HepG2 (cell line): ENCODE results near the gene PHKA2.

Experiments
- CTCF ChIP-seq: sonication (generic); formaldehyde crosslinking; IDR thresholded peaks from 2 replicates; pipeline ENCODE4 v1.5.0; 2020; ENCODE audit warnings: mild to moderate bottlenecking, missing genetic modification reagents, moderate library complexity
- GABPA ChIP-seq, 2 experiments: IDR thresholded peaks; 2 replicates each; pipeline ENCODE4 v1.6.1; 2011 to 2016; ENCODE audit warnings: low read depth in 2 of 2, low read length in 1 of 2, missing biosample characterization in 1 of 2, missing genetic modification characterization in 1 of 2
- JARID2 ChIP-seq: sonication (generic); formaldehyde crosslinking; IDR thresholded peaks from 2 replicates; pipeline ENCODE4 v1.8.1; 2023; ENCODE audit warnings: missing genetic modification reagents, inconsistent platforms; ENCODE audit not compliant: insufficient replicate concordance
- MXD4 ChIP-seq: IDR thresholded peaks from 2 replicates; pipeline ENCODE4 v1.6.1; 2016; ENCODE audit warnings: mild to moderate bottlenecking, missing biosample characterization, missing genetic modification reagents
- NFIC ChIP-seq: IDR thresholded peaks from 2 replicates; pipeline ENCODE4 v1.6.1; 2012; ENCODE audit warnings: mild to moderate bottlenecking, low read length, inconsistent platforms
- SIN3A ChIP-seq: IDR thresholded peaks from 2 replicates; pipeline ENCODE4 v1.6.1; 2011; ENCODE audit warnings: low read depth, mild to moderate bottlenecking, control low read depth, low read length, borderline replicate concordance
- STAT5B ChIP-seq: sonication (generic); formaldehyde crosslinking; IDR thresholded peaks from 2 replicates; pipeline ENCODE4 v1.4.0; 2020; ENCODE audit warnings: missing genetic modification reagents
- TCF7L2 ChIP-seq: IDR thresholded peaks from 2 replicates; pipeline ENCODE4 v1.6.1; 2011; ENCODE audit warnings: mild to moderate bottlenecking, low read depth, low read length, moderate library complexity
- THAP9 ChIP-seq: sonication (generic); formaldehyde crosslinking; IDR thresholded peaks from 2 replicates; pipeline ENCODE4; 2020; ENCODE audit warnings: missing genetic modification reagents, mild to moderate bottlenecking, borderline replicate concordance
- ZBTB49 ChIP-seq: sonication (generic); formaldehyde crosslinking; IDR thresholded peaks from 2 replicates; pipeline ENCODE4 v1.4.0; 2020; ENCODE audit warnings: missing genetic modification reagents, borderline replicate concordance
- ZNF644 ChIP-seq: IDR thresholded peaks from 2 replicates; pipeline ENCODE4 v1.6.1; 2016; ENCODE audit warnings: low read depth
- ZNF879 ChIP-seq: sonication (generic); formaldehyde crosslinking; IDR thresholded peaks from 2 replicates; pipeline ENCODE4 v1.8.1; 2023; ENCODE audit warnings: missing genetic modification reagents

- no peak for TF ChIP-seq SIN3A
- TF ChIP-seq NFIC: no peak
- TF ChIP-seq STAT5B: no peak
- no peak for TF ChIP-seq CTCF (CRISPR knock-in tag)
- TF ChIP-seq MXD4 (CRISPR knock-in tag): no peak
- no peak for TF ChIP-seq JARID2 (CRISPR knock-in tag)
- no peak for TF ChIP-seq ZNF879 (CRISPR knock-in tag)
- no peak for TF ChIP-seq THAP9
- TF ChIP-seq GABPA (IDR thresholded peaks at IDR 0.05; ENCODE audit: low read depth, low read length): no peak
- no peak for TF ChIP-seq GABPA (CRISPR knock-in tag; IDR thresholded peaks at IDR 0.05; ENCODE audit: low read depth)
- no peak for TF ChIP-seq ZBTB49 (CRISPR knock-in tag)
- TF ChIP-seq TCF7L2: no peak
- no peak for TF ChIP-seq ZNF644 (CRISPR knock-in tag)
Measured at GRCh38 chrX:18961686-18962085, 22.2 kb downstream of the PHKA2 start.
